ENCODE measurements around the gene MAP1LC3B.

DNA sequence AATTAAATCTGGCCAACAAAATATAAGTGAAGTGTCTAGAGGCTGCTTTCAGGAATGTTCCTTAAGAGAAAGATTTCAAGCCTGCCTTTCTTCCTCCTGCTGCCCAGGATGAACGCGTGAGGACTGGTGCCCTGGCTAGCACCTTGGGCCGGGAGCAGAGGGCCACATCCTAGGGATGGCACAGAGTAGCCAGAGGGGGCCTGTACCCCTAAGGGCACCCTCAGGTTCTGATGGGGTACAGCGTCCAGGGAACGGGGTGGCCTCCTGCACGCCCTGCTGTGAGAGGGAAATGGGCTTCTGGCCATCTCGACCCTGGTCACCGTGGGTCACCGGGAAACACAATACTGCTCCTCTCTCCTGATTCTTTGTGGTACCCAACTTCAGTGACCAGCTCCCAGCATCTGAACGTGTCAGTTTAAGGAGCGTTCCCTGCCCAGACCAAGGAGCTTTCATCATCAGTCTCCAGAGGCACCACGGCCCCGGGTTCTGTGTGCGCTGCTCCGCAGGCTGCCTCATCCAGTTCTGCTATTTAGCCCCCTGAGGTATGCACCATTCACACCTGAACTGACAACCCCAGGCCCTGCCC, 40.3 kb downstream of the MAP1LC3B start:
- TF ChIP-seq EZH2 (optimal IDR thresholded peaks at IDR 0.05; ENCODE audit: low read depth, low read length) = no peak
- TF ChIP-seq CTCF (IDR thresholded peaks at IDR 0.05; ENCODE audit: low read length) = no peak

All from MM.1S (cell line).